PC-9 (cell line): Measurements from ENCODE around the gene ZNF236.

ENCODE experiments used
- CTCF ChIP-seq: fragments of 200-600 bp; sonication (generic); conservative IDR thresholded peaks from 2 replicates; pipeline ENCODE4 v1.6.1; 2017; ENCODE audit warnings: mixed run types, antibody characterized with exemption, mild to moderate bottlenecking, moderate library complexity
- EZH2 ChIP-seq: fragments of 200-600 bp; sonication (generic); IDR thresholded peaks from 2 replicates; pipeline ENCODE4 v1.8.0; 2017; ENCODE audit warnings: antibody characterized with exemption, low read depth

DNA sequence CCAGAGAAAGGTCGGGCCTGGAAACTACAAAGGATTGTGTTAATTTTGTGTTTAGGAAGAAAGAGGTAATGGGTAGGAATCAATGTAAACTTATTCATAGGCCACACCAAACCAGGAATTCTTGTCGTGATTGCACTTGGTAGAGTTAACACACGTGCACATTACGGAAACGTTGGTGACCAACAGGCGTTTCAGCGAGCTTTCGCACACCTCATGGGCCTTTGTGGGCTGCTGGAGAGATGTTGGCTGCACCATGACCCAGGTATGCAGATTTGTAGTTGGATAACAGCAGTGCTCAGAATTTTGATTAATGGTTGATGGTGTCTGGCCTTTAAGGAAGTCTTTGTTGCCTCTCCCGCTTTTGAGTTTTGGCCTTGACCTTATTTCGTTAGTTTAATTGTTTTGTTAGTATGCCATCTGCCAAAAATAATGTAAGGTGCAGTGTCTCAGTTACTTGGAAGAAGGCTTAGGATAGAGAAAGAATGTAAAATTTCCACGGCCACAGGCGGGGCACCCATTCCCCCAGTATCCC is 1.9 kb downstream of the ZNF236 start:
- TF ChIP-seq CTCF: no peak
- TF ChIP-seq EZH2: no peak
